ENCODE data around the gene CNGB1. TPM values are rescaled to one million over a fixed set of nuclear protein-coding genes. Genes with fewer than 3 reads are reported as not detected.

The CNGB1 gene
- total RNA-seq, 1 experiment from 2014 or later, result not detected

- no TSS peak for BruUV-seq (replicated peaks)
- TF ChIP-seq, protein P1, sequence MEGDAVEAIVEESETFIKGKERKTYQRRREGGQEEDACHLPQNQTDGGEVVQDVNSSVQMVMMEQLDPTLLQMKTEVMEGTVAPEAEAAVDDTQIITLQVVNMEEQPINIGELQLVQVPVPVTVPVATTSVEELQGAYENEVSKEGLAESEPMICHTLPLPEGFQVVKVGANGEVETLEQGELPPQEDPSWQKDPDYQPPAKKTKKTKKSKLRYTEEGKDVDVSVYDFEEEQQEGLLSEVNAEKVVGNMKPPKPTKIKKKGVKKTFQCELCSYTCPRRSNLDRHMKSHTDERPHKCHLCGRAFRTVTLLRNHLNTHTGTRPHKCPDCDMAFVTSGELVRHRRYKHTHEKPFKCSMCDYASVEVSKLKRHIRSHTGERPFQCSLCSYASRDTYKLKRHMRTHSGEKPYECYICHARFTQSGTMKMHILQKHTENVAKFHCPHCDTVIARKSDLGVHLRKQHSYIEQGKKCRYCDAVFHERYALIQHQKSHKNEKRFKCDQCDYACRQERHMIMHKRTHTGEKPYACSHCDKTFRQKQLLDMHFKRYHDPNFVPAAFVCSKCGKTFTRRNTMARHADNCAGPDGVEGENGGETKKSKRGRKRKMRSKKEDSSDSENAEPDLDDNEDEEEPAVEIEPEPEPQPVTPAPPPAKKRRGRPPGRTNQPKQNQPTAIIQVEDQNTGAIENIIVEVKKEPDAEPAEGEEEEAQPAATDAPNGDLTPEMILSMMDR (IDR thresholded peaks at IDR 0.05; ENCODE audit: unreplicated experiment), result no peak
- no peak for DNase-seq (ENCODE audit: unreplicated experiment)
- Mint-ChIP-seq H3K9me3 (ENCODE audit: unreplicated experiment) (no peaks in the 10 kb centered on the region), H3K36me3 (ENCODE audit: insufficient read depth, unreplicated experiment) (peaks cover 42% of the 10 kb centered on the region), H3K27me3 (ENCODE audit: insufficient read depth, unreplicated experiment) (no peaks in the 10 kb centered on the region), H3K27ac (ENCODE audit: low read depth, unreplicated experiment) (peak overlapping the region; percentile 1), H3K4me1 (ENCODE audit: insufficient read depth, unreplicated experiment) (peaks cover 19% of the 10 kb centered on the region), H3K4me3 (ENCODE audit: unreplicated experiment) (peak overlapping the region; percentile 68)
- intact Hi-C loops (cut with micrococcal nuclease), result no loop called here
- POLR2A ChIA-PET, result interaction anchor here (2.1 to 3.7 kb wide), 2 partner anchors 9 to 96 kb away, joined by 6 to 13 read pairs; no protein-coding TSS in a partner anchor
- CTCF ChIA-PET, result interaction anchor here (0.6 to 7.0 kb wide), 4 partner anchors 9 to 97 kb away, joined by 4 to 88 read pairs (median 16); no protein-coding TSS in a partner anchor
Observed at GRCh38 chr16:57997528-57998265, 26.8 kb upstream of the CNGB1 start.

DNA sequence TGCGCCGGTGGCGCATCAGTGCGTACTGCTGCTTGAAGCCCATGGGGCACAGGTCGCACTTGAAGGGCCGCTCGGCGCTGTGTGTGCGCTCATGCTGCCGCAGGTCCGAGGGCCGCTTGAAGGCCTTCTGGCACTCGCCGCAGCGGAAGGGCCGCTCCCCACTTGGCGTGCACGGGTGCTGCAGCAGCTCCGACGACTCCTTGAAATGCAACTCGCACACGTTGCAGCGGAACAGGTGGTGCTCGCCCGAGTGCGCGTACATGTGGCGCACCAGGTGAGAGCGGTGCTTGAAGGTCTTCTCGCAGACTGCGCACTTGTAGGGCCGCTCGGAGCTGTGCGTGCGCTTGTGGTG is 26.2 kb upstream of the CNGB1 start:
- no TSS peak for BruUV-seq (replicated peaks)
- peaks cover 38% of the 10 kb centered on the region for H3K36me3 Mint-ChIP-seq (ENCODE audit: insufficient read depth, unreplicated experiment)
- DNase-seq (ENCODE audit: unreplicated experiment), result no peak
- no peaks in the 10 kb centered on the region for H3K27me3 Mint-ChIP-seq (ENCODE audit: insufficient read depth, unreplicated experiment)
- no peak overlapping the region for H3K4me3 Mint-ChIP-seq (ENCODE audit: unreplicated experiment)
- intact Hi-C loops (cut with micrococcal nuclease), result no loop called here
- TF ChIP-seq, protein P1 (IDR thresholded peaks at IDR 0.05; ENCODE audit: unreplicated experiment), result no peak
- ChIA-PET POLR2A (interaction anchor here (2.1 kb wide), 1 partner anchor 8 kb away, joined by 6 read pairs; no protein-coding TSS in a partner anchor), CTCF (interaction anchor here (7.0 kb wide), 1 partner anchor 96 kb away, joined by 88 read pairs; no protein-coding TSS in a partner anchor)
- no peak overlapping the region for H3K27ac Mint-ChIP-seq (ENCODE audit: low read depth, unreplicated experiment)
- H3K4me1 Mint-ChIP-seq (ENCODE audit: insufficient read depth, unreplicated experiment), result peaks cover 19% of the 10 kb centered on the region
- no peaks in the 10 kb centered on the region for H3K9me3 Mint-ChIP-seq (ENCODE audit: unreplicated experiment)

- no peaks in the 10 kb centered on the region for H3K27me3 Mint-ChIP-seq (ENCODE audit: insufficient read depth, unreplicated experiment)
Observed at GRCh38 chr16:57996406-57997175, 25.7 kb upstream of the CNGB1 start.

More at GRCh38 chr16:57996406-57997175, 25.7 kb upstream of the CNGB1 start:
- DNase-seq (ENCODE audit: unreplicated experiment), result no peak
- TF ChIP-seq, protein P1 (IDR thresholded peaks at IDR 0.05; ENCODE audit: unreplicated experiment), result no peak
- intact Hi-C loops (cut with micrococcal nuclease), result no loop called here
- Mint-ChIP-seq H3K36me3 (ENCODE audit: insufficient read depth, unreplicated experiment) (peaks cover 37% of the 10 kb centered on the region), H3K27ac (ENCODE audit: low read depth, unreplicated experiment) (no peak overlapping the region), H3K4me3 (ENCODE audit: unreplicated experiment) (no peak overlapping the region), H3K4me1 (ENCODE audit: insufficient read depth, unreplicated experiment) (peaks cover 19% of the 10 kb centered on the region), H3K9me3 (ENCODE audit: unreplicated experiment) (no peaks in the 10 kb centered on the region)
- ChIA-PET POLR2A (no interaction called here), CTCF (interaction anchor here (7.0 kb wide), 1 partner anchor 96 kb away, joined by 88 read pairs; no protein-coding TSS in a partner anchor)
- BruUV-seq (replicated peaks), result no TSS peak

All from MCF 10A (cell line).